H54 (cell line): ENCODE data around the gene TMEM52.

Experiments used
- DNase-seq: peaks from one replicate; pipeline ENCODE4 v3.0.0; 2011; ENCODE audit warnings: low spot score, mixed read lengths; ENCODE audit not compliant: insufficient read length
- FAIRE-seq: peaks from 3 replicates; lab custom pipeline; 2011; peaks lifted over from hg19 to GRCh38; lab: Jason Lieb, UNC
- POLR2A ChIP-seq: IDR thresholded peaks from 2 replicates; pipeline ENCODE4 v1.6.1; 2011; ENCODE audit warnings: low read depth, mild to moderate bottlenecking, low read length

The TMEM52 gene

GRCh38 chr1:1928231-1929101, 9.4 kb upstream of the TMEM52 start:
- TF ChIP-seq POLR2A: no peak
- DNase-seq: no peak
- FAIRE-seq: no peak

GRCh38 chr1:1927751-1928150, 8.7 kb upstream of the TMEM52 start:
- no peak for FAIRE-seq
- no peak for DNase-seq
- TF ChIP-seq POLR2A: no peak

- no peak for DNase-seq
- FAIRE-seq: no peak
- TF ChIP-seq POLR2A: no peak
Observed at GRCh38 chr1:1926886-1927660, 8.0 kb upstream of the TMEM52 start.

- DNase-seq: no peak
- TF ChIP-seq POLR2A: no peak
- FAIRE-seq: no peak
Observed at GRCh38 chr1:1926346-1926811, 7.3 kb upstream of the TMEM52 start.

- DNase-seq (no peak), FAIRE-seq (no peak)
- no peak for TF ChIP-seq POLR2A
Observed at GRCh38 chr1:1925437-1926345, 6.6 kb upstream of the TMEM52 start.

GRCh38 chr1:1924849-1925248, 5.8 kb upstream of the TMEM52 start:
- FAIRE-seq (no peak), DNase-seq (no peak)
- TF ChIP-seq POLR2A: no peak

GRCh38 chr1:1924386-1924785, 5.3 kb upstream of the TMEM52 start:
- no peak for FAIRE-seq
- TF ChIP-seq POLR2A: no peak
- DNase-seq: no peak

GRCh38 chr1:1922956-1923833, 4.1 kb upstream of the TMEM52 start:
- FAIRE-seq (no peak), DNase-seq (peak; percentile 36)
- TF ChIP-seq POLR2A: no peak

GRCh38 chr1:1922702-1922955, 3.5 kb upstream of the TMEM52 start:
- DNase-seq (no peak), FAIRE-seq (no peak)
- no peak for TF ChIP-seq POLR2A

GRCh38 chr1:1921901-1922701, 3.0 kb upstream of the TMEM52 start:
- no peak for FAIRE-seq
- no peak for TF ChIP-seq POLR2A
- no peak for DNase-seq

GRCh38 chr1:1921459-1921862, 2.4 kb upstream of the TMEM52 start:
- FAIRE-seq (no peak), DNase-seq (no peak)
- no peak for TF ChIP-seq POLR2A
